Mammary epithelial cell (primary cell): ENCODE measurements around the gene PSG4.
"Not testable (repeated sequence)": the region's sequence is repeated elsewhere in the genome, so short reads cannot be mapped to it uniquely, and the experiment has no call there.

Experiments
- CTCF ChIP-seq, 2 donors: IDR thresholded peaks in 1 of 2; conservative IDR thresholded peaks in 1 of 2; 2 replicates each; pipeline ENCODE4 v1.5.1; 2011 to 2012; ENCODE audit warnings: inconsistent platforms in 2 of 2, low read length in 2 of 2, mild to moderate bottlenecking in 2 of 2, control low read depth in 1 of 2, low read depth in 1 of 2; ENCODE audit not compliant: insufficient read depth in 1 of 2; ENCODE audit errors: extremely low read depth in 1 of 2
- EZH2 ChIP-seq: IDR thresholded peaks from 2 replicates; pipeline ENCODE4 v1.6.1; 2012; ENCODE audit warnings: low read length, inconsistent platforms, borderline replicate concordance

GRCh38 chr19:43162261-43162660, 43.2 kb downstream of the PSG4 start:
- not testable (repeated sequence) for TF ChIP-seq CTCF (conservative IDR thresholded peaks at IDR 0.05 in 1 of 2, IDR thresholded peaks at IDR 0.05 in 1 of 2; ENCODE audit: extremely low read depth in 1 of 2, insufficient read depth in 1 of 2, low read depth in 1 of 2, low read length in 2 of 2); EZH2
